Lung microvascular endothelial cell (primary cell): ENCODE measurements around the gene GJD4. TPM values are rescaled to one million over a fixed set of nuclear protein-coding genes. Genes with fewer than 3 reads are reported as not detected.

Experiments
- DNase-seq, 2 donors: peaks; one replicate each; pipeline versions ENCODE4 v3.0.0 to v3.0.0-alpha.2; 2010; ENCODE audit warnings: low read depth in 2 of 2
- total RNA-seq: library from RNA; depleted of rRNA; stranded (reverse); fragments of >200 nt; gene quantifications from 2 replicates; pipeline ENCODE4 v1.2.1, GENCODE V29; 2014

Gene GJD4
- total RNA-seq, 1 donor from 2014 or later: not detected

DNA sequence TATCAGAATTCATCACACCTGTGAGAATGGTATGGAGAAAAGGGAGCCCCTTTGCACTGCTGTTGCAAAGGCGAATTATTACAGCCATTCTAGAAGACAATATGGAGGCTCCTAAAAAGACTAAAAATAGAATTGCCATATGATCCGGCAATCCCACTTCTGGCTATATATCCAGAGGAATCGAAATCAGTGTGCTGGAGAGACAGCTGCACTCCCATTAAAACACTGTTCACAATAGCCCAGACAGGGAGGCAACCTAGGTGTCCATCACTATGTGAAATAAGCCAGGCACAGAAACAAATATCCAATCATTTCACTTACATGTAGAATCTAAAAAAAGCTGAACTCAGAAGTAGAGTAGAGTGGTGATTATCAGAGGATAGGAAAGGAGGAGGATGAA lies 26.0 kb upstream of the GJD4 start:
- DNase-seq: no peak

DNA sequence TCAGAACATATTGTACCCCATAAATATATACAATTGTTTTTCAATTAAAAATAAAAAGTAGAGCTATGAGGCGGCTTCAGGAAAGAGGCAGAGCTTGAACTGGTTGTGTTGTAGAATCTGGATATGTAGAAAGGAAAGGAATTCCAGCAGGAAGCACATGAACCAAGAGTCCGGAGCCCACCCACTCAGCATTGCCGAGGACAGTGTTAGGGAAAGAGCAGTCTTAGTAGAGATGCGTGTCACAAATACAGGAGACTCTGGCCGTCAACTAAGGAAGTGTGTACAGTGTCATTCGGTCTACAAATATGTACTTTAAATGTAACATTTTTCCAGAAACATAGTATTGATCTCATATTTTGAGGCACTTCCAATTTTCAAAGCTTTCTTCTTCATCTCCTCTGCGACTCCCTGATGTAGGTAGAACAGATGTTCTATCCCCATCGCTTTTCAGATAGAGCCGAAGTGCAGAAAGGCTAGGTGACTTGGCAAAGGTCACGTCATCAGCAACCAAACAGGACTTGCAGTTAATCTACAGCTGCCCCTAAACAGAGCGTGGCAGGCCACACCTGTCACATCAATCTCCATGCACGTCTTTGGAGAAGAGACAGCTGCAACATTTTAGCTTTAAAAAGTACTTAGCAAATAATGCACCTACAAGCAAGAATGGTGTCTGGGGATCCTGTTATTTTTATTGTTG lies 25.3 kb upstream of the GJD4 start:
- no peak for DNase-seq

DNA sequence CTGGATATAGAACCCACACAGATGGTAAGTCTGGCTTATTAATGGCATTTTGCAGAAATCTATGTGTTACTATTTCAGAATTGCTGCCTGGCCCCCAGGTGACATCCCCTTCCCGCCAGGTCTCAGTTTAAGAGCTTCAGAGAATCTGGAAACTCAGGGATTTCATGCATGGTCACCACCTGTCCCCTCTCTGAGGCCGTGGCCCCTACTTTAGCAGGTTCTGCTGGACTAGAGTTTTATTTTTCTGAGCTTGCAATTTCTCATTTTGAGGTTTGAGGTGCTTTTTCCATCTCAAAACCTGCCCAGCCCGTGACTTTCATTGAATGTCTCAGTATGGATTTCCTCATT lies 24.7 kb upstream of the GJD4 start:
- no peak for DNase-seq

DNA sequence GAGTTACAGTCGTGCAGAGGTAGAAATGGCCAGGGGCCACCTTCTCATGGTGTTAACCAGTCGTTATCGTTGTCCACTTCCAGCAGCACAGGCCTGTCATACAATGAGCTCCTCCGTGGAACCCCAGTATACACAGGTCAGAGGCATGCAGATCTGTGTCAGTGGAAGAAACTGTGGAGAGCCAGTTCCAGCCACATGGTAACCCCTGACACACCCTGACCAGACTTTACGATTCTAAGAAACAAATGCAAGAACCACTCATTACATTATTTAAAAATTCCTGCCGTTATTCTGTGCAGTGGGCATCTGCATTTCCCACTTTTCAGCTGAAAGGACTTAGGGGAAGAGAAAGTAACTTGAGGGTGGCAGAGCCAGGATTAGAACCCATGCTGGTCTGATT lies 23.5 kb upstream of the GJD4 start:
- DNase-seq: no peak

DNA sequence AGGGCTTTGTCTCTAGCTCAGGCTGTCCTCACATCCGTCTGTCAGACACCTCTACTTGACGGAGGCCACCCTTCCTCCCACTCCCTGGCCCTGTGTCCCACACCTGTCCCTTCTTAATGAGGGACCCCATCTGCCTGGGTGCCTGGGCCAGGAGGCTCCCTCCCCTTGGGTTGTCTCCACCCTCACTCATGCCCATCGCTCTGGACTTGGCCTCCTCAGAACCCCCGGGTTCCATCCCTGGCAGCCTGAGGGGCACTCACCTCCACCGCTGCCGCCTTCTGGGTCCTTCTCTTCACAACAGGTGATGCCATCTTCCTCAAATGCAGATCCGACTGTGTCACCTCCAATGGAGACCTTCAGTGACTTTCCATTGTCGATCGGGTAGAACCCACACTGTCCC lies 20.2 kb upstream of the GJD4 start:
- DNase-seq: no peak

DNA sequence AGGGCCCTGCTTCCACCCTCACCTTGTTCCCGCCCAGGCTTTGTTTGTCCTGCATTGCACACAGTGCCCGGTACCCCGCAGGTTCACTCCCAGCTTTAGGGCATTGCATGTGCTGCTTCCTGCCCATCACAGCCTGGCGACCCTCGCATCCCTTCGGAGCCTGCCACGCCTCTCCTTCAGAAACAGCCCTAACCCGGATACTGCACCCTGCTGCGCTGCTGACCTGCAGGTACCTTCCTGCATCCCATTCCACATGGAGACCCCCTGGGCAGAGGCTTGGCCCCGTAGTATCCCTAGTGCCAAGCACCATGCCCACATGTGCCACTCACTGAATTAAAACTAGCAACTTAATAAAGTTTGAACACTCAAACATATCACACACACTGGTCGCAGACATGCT lies 19.8 kb upstream of the GJD4 start:
- no peak for DNase-seq

DNA sequence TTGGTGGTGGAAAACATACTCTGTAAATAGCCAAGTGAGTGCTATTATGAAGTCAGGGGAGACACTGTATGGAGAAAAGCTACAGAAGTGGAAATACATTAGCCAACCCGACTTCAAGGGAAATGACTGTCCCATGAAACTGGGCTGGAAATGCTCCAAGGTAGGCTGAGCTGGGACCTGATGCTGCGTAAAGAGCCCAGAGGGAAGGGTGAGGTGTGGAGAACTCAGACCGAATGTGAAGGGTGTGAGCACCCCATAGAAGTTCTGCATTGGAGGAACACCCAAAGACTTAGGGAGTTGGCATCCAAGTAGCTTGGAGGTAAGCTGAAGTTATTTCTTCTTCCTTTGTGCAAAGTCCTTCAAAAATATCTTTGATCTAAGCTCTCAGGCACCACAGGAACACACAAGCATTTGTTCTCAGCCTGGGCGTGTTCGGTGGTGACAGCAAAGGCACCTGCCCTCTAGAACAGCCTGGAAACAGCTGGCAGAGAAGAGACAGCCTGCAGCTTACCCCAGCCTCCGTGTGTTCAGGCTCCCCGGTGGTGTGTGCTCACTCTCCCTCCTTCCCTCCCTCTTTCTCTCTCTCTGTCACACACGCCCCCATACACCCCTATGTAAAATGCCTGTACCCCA lies 19.1 kb upstream of the GJD4 start:
- no peak for DNase-seq

DNA sequence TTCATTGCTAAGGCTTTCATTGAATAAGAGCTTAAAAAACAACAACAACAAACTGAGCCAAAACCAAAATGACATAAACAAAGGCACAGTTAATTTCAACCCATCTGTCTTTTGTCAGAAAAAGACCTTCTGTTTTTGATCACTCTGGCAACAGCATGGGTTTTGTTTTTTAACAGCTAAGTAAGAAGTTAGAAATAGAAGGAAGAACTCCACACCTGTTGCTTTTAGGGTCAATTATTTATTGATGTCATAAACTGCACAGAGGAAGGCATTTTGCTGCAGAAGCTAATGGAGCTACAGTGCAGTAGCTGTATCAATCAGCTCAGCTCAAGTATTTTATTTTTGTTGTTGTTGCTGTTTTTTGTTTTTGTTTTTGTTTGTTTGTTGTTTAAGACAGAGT lies 16.3 kb upstream of the GJD4 start:
- DNase-seq: no peak

DNA sequence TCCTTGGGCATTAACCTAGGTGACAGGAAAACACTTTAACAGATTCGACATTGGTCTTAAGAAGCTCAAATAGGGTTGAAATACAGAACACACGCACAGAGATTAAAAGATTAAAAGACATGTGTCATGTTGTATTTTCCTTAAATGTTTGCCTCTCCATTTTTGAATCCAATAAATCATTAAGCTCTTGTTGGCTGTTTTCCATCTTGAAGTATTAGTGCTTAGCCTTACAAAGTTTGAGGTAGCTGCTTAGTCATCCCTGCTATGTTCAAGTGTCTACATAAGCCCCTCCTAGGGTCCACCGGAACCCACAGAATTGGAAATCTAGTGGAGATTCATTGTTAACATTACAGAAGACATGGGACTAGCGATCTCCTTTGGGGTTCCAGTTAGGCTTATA lies 12.7 kb upstream of the GJD4 start:
- DNase-seq: no peak

DNA sequence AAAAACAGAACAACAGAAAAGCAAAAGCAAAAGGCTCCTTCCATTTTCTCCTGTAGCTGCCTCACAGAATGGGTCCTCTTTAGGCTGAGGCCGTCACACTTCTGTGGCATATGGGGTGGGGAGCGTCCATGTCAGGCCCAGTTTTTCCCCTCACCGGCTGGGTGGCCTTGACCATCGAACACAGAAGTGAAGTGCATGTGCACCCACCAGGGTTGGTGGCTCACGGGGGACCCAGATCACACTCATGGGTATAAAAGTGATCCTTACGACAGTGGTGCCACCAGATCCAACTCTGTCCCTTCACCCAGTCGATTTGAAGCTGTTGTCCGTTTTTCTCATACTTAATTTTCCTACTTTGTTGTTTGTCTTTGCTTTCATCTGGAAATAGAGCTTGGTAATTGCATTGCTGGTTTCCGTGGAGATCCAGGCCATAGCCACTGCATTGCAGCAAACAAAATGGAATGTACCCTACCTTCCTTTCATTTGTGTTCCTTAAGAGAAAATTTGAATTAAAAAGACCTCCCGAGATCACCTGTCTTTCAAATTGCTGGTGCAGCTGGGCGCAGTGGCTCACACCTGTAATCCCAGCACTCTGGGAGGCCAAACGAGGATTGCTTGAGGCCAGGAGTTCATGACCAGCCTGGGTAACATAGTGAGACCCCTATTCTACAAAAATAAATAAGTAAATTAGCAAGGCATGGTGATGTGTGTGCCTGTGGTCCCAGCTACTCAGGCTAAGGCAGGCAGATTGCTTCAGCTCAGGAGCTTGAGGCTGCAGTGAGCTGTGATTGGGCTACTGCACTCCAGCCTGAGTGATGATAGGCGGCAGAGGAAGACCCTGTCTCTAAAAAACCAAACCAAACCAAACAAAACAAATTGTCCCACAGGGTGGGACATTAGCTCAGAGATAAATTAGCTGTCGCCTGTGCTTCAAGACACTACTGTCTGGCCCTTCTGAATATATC lies 10.7 kb upstream of the GJD4 start:
- DNase-seq: no peak

DNA sequence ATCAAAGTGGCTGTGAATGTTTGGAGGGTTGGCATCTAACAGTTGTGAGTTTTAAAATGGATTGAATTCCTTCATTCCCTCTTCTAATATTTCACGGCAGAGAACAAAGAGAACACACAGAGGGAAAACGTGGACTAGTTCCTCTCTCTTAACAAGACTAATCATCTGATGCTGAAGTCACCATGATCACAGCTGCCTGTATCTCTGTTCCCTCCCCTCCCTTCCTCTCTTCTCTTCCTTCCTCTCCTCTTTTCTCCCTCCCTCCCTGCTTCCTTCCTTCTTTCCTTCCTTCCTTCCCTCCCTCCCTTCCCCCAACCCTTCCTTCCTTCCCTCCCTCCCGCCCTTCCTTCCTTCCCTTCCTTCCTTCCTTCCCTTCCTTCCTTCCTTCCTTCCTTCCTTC lies 10.0 kb upstream of the GJD4 start:
- DNase-seq: no peak

DNA sequence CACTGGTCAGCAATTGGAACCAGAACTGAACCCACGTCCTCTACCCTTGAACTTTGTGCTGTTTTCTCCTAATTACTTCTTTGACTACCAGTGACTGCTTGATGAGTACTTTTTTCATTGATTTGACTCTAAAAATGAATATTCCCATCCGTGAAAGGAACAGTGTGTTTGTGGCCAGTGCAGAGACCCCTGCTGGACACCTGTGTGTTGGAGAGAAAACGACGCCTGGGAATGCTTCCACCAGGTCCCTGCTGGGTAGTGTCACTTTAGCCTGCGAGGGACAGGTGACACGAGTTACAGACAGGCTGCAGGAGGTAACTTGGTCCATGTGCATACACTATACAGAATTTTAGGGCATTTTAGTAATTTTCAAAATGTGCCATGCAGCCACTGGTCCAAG lies 6.8 kb upstream of the GJD4 start:
- DNase-seq: peak; percentile 32 to 42

DNA sequence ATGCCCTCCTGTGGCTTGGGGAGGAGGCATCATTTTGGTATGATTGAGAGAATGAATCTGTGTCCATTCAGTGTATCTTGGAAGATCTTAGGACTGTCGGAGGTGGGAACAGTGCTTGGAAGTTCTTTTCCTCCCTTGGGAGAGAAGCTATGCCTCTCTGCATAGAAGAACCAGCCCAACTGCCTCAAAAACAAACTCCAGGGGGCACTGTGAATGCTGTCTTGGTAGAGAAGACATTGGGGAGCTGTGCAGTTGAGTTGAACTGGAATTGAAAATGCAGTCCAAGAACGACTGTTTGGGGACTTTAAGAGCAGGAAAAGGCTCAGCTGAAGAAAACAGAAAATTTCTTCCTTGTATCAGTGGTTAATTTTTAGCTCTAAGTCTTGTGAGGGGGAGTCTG lies 4.9 kb upstream of the GJD4 start:
- DNase-seq: peak in 1 of 2 donors; percentile 25

DNA sequence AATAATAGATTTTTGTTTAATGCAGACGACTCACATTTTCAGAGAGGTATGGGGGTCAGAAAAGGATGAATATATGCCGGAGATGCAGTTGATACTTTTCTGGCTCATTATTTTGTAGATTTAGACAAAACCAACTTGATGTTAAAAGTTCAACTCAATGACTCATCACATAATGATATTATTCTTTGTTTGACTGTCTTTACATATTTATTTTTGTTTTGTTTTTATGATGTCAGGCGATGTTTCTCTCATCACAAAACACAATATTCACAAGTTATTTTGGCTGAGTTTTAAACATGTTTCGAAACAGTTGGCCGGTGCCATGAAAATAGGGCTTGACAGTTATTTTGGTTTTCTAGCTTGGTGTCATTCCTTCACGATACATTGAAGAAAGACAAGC lies 1.3 kb downstream of the GJD4 start:
- peak; percentile 23 to 53 for DNase-seq

DNA sequence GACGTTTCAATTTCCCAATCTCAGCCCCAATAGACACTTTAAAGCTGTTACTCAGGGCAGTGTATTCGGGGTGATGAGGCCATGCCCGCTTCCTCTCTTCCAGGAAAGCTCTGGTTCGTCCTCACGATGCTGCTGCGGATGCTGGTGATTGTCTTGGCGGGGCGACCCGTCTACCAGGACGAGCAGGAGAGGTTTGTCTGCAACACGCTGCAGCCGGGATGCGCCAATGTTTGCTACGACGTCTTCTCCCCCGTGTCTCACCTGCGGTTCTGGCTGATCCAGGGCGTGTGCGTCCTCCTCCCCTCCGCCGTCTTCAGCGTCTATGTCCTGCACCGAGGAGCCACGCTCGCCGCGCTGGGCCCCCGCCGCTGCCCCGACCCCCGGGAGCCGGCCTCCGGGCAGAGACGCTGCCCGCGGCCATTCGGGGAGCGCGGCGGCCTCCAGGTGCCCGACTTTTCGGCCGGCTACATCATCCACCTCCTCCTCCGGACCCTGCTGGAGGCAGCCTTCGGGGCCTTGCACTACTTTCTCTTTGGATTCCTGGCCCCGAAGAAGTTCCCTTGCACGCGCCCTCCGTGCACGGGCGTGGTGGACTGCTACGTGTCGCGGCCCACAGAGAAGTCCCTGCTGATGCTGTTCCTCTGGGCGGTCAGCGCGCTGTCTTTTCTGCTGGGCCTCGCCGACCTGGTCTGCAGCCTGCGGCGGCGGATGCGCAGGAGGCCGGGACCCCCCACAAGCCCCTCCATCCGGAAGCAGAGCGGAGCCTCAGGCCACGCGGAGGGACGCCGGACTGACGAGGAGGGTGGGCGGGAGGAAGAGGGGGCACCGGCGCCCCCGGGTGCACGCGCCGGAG lies 2.6 kb downstream of the GJD4 start:
- peak; percentile 10 to 25 for DNase-seq

DNA sequence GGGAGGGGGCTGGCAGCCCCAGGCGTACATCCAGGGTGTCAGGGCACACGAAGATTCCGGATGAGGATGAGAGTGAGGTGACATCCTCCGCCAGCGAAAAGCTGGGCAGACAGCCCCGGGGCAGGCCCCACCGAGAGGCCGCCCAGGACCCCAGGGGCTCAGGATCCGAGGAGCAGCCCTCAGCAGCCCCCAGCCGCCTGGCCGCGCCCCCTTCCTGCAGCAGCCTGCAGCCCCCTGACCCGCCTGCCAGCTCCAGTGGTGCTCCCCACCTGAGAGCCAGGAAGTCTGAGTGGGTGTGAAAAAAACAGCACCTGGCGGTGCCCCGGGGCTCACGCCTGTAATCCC lies 3.2 kb downstream of the GJD4 start:
- DNase-seq: no peak

DNA sequence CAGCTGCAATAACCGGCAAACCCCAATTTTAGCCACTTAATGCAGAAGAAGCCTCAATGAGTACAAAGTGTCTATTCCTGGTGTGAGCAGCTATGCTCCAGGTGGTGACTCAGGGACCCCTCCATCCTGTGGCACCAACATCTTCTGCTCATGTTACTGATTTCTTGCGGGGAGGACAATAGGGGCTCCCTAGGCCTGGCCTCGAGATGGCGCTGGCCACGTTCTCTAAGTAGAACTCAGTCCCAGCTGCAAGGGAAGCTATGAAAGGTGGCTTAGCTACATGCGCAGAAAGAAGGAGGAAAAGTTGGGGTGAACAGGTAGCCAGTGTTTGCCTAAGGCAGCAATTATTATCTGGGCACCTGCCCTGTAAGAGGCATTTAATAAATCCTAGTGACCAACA lies 6.6 kb downstream of the GJD4 start:
- DNase-seq: no peak

DNA sequence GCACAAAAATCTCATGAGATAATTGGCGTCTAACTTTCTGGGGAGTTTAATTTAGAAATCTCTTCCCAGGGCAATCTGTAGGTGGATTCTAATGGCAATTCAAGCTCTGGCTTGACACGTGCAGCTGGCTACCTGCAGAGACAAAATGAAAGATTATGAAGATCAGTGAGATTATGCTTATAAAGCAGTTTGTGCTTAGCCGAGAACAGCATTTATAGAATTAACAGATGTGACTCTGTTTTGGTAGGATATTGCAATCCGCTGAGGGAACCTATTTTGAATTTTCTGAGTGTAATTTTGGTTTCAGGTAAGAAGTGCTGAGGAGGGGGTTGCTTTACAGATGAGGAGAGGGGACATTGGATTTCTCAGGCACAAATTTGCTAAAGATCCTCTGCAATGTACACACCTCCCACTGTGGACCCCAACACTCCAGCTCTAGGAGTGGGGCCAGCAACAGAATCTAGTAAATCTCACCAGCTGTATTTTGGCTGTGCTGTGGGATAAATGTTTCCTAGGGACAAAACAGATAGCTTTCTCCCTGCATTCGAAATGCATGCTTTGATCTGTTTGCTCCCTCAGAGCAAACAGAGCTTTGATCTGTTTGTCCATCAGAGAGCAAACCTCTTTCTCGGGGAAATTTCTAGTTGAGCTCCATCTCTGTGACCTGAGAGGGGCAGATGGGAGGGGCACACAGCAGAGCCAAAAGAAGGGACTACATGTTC lies 7.4 kb downstream of the GJD4 start:
- no peak for DNase-seq

DNA sequence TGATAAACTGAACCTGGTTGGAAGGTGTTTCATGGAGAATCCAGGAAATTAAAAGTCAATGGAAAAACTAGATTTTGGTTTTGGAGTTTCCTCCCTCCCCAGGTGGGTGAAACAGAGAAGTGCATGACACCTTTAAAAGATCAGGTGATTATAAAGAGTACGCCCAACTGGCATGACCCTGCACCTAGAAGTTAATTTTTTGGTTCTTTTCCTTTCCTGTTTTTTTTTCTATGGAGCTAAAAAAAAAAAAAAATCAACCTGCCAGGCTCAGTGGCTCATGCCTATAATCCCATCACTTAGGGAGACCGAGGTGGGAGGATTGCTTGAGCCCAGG lies 7.9 kb downstream of the GJD4 start:
- no peak for DNase-seq

DNA sequence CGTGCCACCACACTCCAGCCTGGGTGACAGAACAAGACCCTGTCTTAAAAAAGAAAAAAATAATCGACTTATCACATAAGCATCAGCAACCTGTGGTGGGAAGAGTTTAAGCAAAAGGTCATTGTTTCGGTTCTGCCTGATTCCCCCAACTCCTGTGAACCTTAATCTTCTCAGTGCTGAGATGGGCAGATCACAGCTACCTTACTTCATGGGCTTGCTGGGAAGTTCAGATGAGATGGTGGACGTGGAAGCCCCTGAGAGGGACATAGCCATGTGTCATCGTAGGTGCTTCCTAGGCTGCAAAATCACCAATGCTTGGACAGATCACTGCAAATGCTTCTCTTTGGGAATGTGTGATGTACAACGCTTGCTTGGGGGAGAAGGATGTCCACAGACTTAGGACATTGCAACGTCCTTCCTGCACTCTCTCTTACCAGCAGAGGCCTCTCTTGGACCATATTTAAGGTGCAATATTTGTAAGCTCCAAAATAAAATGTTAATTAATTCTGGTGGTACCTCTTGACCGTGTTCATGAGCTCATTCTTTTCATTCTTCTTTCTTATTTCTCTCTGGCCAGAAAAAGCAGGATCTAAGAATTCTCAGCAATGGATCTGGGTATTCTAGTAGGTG lies 8.6 kb downstream of the GJD4 start:
- peak; percentile 58 to 68 for DNase-seq

DNA sequence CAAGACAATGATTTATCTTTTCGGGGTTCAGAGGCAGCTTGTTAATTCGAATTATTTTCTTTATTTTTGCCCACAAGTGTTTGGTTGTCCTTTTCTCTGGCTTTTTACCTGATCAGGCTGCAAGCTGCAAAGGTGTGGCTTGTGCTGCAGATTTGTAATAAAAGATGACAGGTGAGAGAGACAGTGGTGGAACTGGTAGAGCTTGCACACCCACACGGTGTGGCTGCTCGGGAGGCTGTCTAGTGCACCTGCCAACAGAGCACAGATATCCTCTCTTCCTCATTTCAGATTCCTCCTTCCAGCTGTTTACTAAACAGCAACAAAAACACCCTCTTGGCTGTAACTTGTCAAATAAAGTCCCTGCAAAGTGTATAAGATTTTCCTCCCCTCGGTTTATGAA lies 9.2 kb downstream of the GJD4 start:
- DNase-seq: no peak
